ENCODE results near the gene IFITM2.
"Not testable (repeated sequence)": the region's sequence is repeated elsewhere in the genome, so short reads cannot be mapped to it uniquely, and the experiment has no call there.

DNA sequence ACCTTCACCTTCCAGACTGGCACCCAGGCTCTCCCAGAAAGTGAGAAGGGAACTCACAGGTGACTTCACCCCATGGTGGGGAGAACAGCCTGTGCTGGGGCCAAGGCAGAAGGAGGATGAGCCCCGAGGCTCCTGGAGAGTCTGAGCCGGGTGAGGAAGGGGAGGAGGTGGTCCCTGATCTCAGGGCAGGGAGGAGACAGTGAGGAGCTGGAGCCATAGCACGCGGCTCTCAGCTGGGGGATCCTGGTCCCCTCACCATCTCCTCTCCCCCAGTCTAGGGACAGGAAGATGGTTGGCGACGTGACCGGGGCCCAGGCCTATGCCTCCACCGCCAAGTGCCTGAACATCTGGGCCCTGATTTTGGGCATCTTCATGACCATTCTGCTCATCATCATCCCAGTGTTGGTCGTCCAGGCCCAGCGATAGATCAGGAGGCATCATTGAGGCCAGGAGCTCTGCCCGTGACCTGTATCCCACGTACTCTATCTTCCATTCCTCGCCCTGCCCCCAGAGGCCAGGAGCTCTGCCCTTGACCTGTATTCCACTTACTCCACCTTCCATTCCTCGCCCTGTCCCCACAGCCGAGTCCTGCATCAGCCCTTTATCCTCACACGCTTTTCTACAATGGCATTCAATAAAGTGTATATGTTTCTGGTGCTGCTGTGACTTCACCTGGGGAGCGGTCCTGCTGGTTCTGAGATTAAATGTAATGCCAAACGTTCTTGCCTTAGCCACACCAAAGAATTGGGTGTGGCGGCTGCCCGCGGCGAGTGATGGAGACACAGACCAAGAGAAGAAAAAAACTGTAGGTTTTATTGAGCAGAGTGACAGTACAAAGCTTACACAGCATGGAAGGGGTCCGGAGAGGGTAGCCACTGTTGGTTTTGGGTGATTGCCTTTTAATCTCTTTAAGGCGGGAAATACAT, 1.4 kb downstream of the IFITM2 start:
- TF ChIP-seq, protein P1, sequence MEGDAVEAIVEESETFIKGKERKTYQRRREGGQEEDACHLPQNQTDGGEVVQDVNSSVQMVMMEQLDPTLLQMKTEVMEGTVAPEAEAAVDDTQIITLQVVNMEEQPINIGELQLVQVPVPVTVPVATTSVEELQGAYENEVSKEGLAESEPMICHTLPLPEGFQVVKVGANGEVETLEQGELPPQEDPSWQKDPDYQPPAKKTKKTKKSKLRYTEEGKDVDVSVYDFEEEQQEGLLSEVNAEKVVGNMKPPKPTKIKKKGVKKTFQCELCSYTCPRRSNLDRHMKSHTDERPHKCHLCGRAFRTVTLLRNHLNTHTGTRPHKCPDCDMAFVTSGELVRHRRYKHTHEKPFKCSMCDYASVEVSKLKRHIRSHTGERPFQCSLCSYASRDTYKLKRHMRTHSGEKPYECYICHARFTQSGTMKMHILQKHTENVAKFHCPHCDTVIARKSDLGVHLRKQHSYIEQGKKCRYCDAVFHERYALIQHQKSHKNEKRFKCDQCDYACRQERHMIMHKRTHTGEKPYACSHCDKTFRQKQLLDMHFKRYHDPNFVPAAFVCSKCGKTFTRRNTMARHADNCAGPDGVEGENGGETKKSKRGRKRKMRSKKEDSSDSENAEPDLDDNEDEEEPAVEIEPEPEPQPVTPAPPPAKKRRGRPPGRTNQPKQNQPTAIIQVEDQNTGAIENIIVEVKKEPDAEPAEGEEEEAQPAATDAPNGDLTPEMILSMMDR (IDR thresholded peaks at IDR 0.05), result not testable (repeated sequence)
- not testable (repeated sequence) for TF ChIP-seq EZH2 (IDR thresholded peaks at IDR 0.05; ENCODE audit: borderline replicate concordance, insufficient read depth, low read depth, low read length, poor library complexity, severe bottlenecking)

All from B cell (primary cell).